ENCODE measurements around the gene DOCK1.

DOCK1 gene

DNA sequence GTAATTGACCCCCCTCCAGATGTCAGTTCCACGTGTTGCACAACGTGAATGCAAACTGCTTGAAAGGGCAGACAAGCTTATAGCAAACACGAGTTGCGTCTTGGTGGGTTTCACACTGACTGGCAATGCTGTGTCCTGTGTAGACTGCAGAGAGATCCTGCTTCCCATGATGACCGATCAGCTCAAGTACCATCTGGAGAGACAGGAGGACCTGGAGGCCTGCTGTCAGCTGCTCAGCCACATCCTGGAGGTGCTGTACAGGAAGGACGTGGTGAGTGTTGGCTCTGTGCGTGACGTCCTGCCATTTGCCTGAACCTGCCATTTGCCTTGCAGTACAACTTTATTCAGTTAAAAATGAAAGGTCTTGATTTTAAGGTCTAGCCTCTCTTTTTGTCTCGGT is 220.1 kb downstream of the DOCK1 start:
- Histone ChIP-seq H3K9me3 (replicated peaks; ENCODE audit: insufficient read depth, low read length) (no peaks in the 10 kb centered on the region), H3K9ac (ENCODE audit: low read length) (no peak overlapping the region), H4K20me1 (ENCODE audit: insufficient read depth, low read length) (no peaks in the 10 kb centered on the region), H3K9me2 (replicated peaks; ENCODE audit: insufficient read depth, low read length) (no peaks in the 10 kb centered on the region), H3K4me1 (ENCODE audit: low read length) (no peaks in the 10 kb centered on the region), H3K4me2 (ENCODE audit: low read depth, low read length) (no peak overlapping the region), H3K4me3 (ENCODE audit: low read length) (no peak overlapping the region), H3K27ac (ENCODE audit: low read length) (no peak overlapping the region), H3K79me2 (ENCODE audit: low read length) (no peaks in the 10 kb centered on the region), H3K36me3 (replicated peaks; ENCODE audit: insufficient read depth, low read length) (no peaks in the 10 kb centered on the region), H2AFZ (ENCODE audit: low read length) (no peak overlapping the region), H3F3A (ENCODE audit: insufficient read depth, low read length) (no peaks in the 10 kb centered on the region), H3K27me3 (replicated peaks; ENCODE audit: insufficient read depth, low read length) (no peaks in the 10 kb centered on the region)
- TF ChIP-seq EZH2phosphoT487 (IDR thresholded peaks at IDR 0.05; ENCODE audit: low read length) = no peak
- TF ChIP-seq EZH2 (optimal IDR thresholded peaks at IDR 0.05; ENCODE audit: low read depth, low read length) = no peak
- TF ChIP-seq, protein P1, sequence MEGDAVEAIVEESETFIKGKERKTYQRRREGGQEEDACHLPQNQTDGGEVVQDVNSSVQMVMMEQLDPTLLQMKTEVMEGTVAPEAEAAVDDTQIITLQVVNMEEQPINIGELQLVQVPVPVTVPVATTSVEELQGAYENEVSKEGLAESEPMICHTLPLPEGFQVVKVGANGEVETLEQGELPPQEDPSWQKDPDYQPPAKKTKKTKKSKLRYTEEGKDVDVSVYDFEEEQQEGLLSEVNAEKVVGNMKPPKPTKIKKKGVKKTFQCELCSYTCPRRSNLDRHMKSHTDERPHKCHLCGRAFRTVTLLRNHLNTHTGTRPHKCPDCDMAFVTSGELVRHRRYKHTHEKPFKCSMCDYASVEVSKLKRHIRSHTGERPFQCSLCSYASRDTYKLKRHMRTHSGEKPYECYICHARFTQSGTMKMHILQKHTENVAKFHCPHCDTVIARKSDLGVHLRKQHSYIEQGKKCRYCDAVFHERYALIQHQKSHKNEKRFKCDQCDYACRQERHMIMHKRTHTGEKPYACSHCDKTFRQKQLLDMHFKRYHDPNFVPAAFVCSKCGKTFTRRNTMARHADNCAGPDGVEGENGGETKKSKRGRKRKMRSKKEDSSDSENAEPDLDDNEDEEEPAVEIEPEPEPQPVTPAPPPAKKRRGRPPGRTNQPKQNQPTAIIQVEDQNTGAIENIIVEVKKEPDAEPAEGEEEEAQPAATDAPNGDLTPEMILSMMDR (IDR thresholded peaks at IDR 0.05; ENCODE audit: low read length) = no peak
- DNase-seq = no peak

DNA sequence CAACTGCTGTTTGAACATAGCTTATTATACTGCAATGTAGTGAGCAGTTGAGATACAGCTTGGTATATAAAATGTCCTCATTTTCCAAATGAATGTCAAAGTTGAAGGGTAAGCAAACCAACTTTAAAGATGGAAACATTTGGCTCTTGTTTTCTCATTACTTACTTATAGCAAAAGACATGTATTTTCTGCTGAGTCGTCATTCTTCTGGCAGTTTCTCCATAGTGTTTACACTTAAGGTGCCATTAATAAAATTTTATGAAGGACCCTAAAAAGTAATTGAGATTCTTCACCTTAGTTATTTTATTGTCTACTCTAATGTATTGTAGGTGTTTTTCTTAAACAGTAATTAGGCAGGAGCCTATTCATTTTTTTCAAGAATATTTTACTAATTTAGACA is 222.6 kb downstream of the DOCK1 start:
- no peaks in the 10 kb centered on the region for H3K9me3 ChIP-seq (replicated peaks; ENCODE audit: insufficient read depth, low read length)
- H3K9ac ChIP-seq (ENCODE audit: low read length) = no peak overlapping the region
- H3K9me2 ChIP-seq (replicated peaks; ENCODE audit: insufficient read depth, low read length) = no peaks in the 10 kb centered on the region
- H3K79me2 ChIP-seq (ENCODE audit: low read length) = no peaks in the 10 kb centered on the region
- H3K27me3 ChIP-seq (replicated peaks; ENCODE audit: insufficient read depth, low read length) = no peaks in the 10 kb centered on the region
- no peaks in the 10 kb centered on the region for H3K36me3 ChIP-seq (replicated peaks; ENCODE audit: insufficient read depth, low read length)
- DNase-seq = no peak
- no peak for TF ChIP-seq EZH2phosphoT487 (IDR thresholded peaks at IDR 0.05; ENCODE audit: low read length)
- no peak for TF ChIP-seq EZH2 (optimal IDR thresholded peaks at IDR 0.05; ENCODE audit: low read depth, low read length)
- TF ChIP-seq, protein P1 (IDR thresholded peaks at IDR 0.05; ENCODE audit: low read length) = no peak
- no peak overlapping the region for H3K4me3 ChIP-seq (ENCODE audit: low read length)
- no peaks in the 10 kb centered on the region for H4K20me1 ChIP-seq (ENCODE audit: insufficient read depth, low read length)
- H3K4me2 ChIP-seq (ENCODE audit: low read depth, low read length) = no peak overlapping the region
- H3K27ac ChIP-seq (ENCODE audit: low read length) = no peak overlapping the region
- H3K4me1 ChIP-seq (ENCODE audit: low read length) = no peaks in the 10 kb centered on the region
- no peaks in the 10 kb centered on the region for H3F3A ChIP-seq (ENCODE audit: insufficient read depth, low read length)
- H2AFZ ChIP-seq (ENCODE audit: low read length) = no peak overlapping the region

DNA sequence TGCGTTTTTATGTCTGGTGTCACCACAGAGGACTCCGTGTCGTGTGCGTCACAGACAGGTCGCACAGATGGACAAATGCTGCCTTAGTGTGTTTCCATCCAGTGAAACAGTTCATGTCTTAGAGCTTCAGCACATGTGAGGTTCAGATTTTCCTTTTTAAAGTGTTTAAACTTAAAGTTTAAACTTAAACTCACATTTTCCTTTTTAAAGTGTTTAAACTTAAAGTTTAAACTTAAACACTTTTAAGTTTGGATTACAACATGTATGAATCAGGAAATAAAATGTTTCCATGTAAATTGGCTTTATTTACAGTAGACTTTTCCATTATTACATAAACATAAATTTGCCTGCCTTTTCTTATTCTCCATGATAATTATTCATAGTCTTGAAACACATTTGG is 223.9 kb downstream of the DOCK1 start:
- no peaks in the 10 kb centered on the region for H3F3A ChIP-seq (ENCODE audit: insufficient read depth, low read length)
- no peak overlapping the region for H3K4me2 ChIP-seq (ENCODE audit: low read depth, low read length)
- H3K9me3 ChIP-seq (replicated peaks; ENCODE audit: insufficient read depth, low read length) = no peaks in the 10 kb centered on the region
- no peaks in the 10 kb centered on the region for H3K4me1 ChIP-seq (ENCODE audit: low read length)
- no peak overlapping the region for H2AFZ ChIP-seq (ENCODE audit: low read length)
- TF ChIP-seq EZH2phosphoT487 (IDR thresholded peaks at IDR 0.05; ENCODE audit: low read length) (no peak), EZH2 (optimal IDR thresholded peaks at IDR 0.05; ENCODE audit: low read depth, low read length) (no peak)
- TF ChIP-seq, protein P1 (IDR thresholded peaks at IDR 0.05; ENCODE audit: low read length) = no peak
- H3K4me3 ChIP-seq (ENCODE audit: low read length) = no peak overlapping the region
- no peak overlapping the region for H3K27ac ChIP-seq (ENCODE audit: low read length)
- H4K20me1 ChIP-seq (ENCODE audit: insufficient read depth, low read length) = no peaks in the 10 kb centered on the region
- no peak for DNase-seq
- no peaks in the 10 kb centered on the region for H3K9me2 ChIP-seq (replicated peaks; ENCODE audit: insufficient read depth, low read length)
- H3K9ac ChIP-seq (ENCODE audit: low read length) = no peak overlapping the region
- H3K36me3 ChIP-seq (replicated peaks; ENCODE audit: insufficient read depth, low read length) = no peaks in the 10 kb centered on the region
- H3K27me3 ChIP-seq (replicated peaks; ENCODE audit: insufficient read depth, low read length) = no peaks in the 10 kb centered on the region
- H3K79me2 ChIP-seq (ENCODE audit: low read length) = no peaks in the 10 kb centered on the region

Data from MM.1S (cell line).